ENCODE results near the gene ALDH1A1.

ALDH1A1 gene

DNA sequence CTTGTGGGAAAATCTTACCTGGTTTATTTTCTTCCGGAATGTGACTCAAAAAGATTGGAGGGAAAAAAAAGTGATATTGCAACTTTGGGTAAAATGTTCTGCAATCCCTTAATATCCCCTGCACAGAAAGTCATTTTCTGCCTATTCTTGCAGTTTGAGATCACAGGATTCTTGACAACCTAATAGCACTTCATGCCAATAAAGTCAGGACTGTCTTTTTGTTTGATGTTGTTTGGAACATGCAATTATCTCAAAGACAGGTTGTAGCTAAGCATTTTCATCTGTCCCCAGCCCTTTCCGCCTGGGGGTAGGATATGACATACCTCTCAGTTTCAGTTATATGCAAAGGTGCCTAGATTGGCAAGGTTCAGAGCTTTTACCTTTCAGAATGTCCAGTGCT is 63.9 kb downstream of the ALDH1A1 start:
- H3K27me3 ChIP-seq (ENCODE audit: low read depth, low read length) = no peaks in the 10 kb centered on the region
- no peak overlapping the region for H3K4me3 ChIP-seq (ENCODE audit: low read depth in 1 of 2, low read length in 2 of 2)
- no peaks in the 10 kb centered on the region for H3K9me3 ChIP-seq (ENCODE audit: control insufficient read depth in 1 of 2, low read length in 2 of 2)
- peaks cover 0 to 4% of the 10 kb centered on the region in 2 donors for H3K4me1 ChIP-seq (ENCODE audit: control insufficient read depth in 1 of 2, insufficient read depth in 2 of 2, low read length in 2 of 2)
- H3K27ac ChIP-seq (ENCODE audit: low read length) = no peak overlapping the region
- H3K36me3 ChIP-seq (ENCODE audit: control insufficient read depth in 1 of 2, insufficient read depth in 2 of 2, low read length in 2 of 2) = no peaks in the 10 kb centered on the region

DNA sequence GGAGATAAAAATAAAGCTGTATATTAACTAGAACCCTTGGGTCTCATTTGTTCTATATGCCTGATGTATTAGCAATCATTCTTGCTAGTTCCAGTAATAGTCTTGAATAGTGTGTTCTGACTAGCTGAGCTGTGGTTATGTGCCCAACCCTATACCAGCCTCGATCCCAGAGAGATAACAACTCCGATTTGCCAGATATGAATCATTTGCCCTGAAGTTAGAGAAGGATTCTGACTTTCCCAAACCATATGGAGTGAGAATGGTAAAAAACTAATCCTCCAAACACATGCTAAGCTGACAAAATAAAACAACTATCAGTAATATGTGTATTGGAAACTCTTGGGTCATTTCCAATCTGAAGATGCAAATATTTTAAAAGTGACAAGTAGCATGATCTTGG is 64.8 kb downstream of the ALDH1A1 start:
- Histone ChIP-seq H3K9me3 (ENCODE audit: control insufficient read depth in 1 of 2, low read length in 2 of 2) (no peaks in the 10 kb centered on the region), H3K27me3 (ENCODE audit: low read depth, low read length) (no peaks in the 10 kb centered on the region), H3K4me3 (ENCODE audit: low read depth in 1 of 2, low read length in 2 of 2) (no peak overlapping the region), H3K36me3 (ENCODE audit: control insufficient read depth in 1 of 2, insufficient read depth in 2 of 2, low read length in 2 of 2) (no peaks in the 10 kb centered on the region), H3K4me1 (ENCODE audit: control insufficient read depth in 1 of 2, insufficient read depth in 2 of 2, low read length in 2 of 2) (peaks cover 0 to 4% of the 10 kb centered on the region in 2 donors), H3K27ac (ENCODE audit: low read length) (no peak overlapping the region)

DNA sequence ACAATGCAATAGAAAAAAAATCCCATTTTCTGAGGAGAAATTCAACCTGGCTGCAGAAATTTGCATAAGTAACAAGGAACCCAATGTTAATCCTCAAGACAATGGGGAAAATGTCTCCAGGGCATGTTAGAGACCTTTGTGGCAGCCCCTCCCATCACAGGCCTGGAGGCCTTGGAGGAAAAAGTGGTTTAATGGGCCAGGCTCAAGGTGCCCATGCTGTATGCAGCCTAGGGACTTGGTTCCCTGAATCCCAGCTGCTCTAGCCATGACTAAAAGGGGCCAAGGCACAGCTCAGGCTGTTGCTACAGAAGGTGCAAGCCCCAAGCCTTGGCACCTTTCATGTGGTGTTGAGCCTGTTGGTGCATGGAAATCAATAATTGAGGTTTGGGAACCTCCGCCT is 66.5 kb downstream of the ALDH1A1 start:
- no peak overlapping the region for H3K4me3 ChIP-seq (ENCODE audit: low read depth in 1 of 2, low read length in 2 of 2)
- no peaks in the 10 kb centered on the region for H3K27me3 ChIP-seq (ENCODE audit: low read depth, low read length)
- peaks cover 0 to 11% of the 10 kb centered on the region in 2 donors for H3K4me1 ChIP-seq (ENCODE audit: control insufficient read depth in 1 of 2, insufficient read depth in 2 of 2, low read length in 2 of 2)
- H3K36me3 ChIP-seq (ENCODE audit: control insufficient read depth in 1 of 2, insufficient read depth in 2 of 2, low read length in 2 of 2) = no peaks in the 10 kb centered on the region
- no peaks in the 10 kb centered on the region for H3K9me3 ChIP-seq (ENCODE audit: control insufficient read depth in 1 of 2, low read length in 2 of 2)
- H3K27ac ChIP-seq (ENCODE audit: low read length) = no peak overlapping the region

DNA sequence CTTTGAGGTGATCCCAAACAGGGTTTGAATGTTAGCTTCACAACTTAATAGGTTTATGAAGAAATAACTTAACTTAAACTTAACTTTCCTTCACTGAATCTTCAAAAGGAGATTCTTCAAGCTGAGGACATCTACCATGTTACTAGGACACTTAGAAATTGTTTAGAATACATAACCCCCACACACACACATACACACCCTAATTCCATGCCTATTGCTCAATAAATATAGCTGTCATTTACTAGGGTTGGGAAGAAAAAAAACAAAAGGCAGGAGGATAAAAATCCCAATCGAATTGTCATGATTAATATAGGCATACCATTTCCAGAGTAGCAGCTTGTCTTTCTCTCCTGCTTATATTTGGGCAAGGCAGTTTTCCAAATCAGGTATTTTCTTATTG is 68.3 kb downstream of the ALDH1A1 start:
- Histone ChIP-seq H3K4me3 (ENCODE audit: low read depth in 1 of 2, low read length in 2 of 2) (no peak overlapping the region), H3K4me1 (ENCODE audit: control insufficient read depth in 1 of 2, insufficient read depth in 2 of 2, low read length in 2 of 2) (peaks cover 0 to 7% of the 10 kb centered on the region in 2 donors), H3K9me3 (ENCODE audit: control insufficient read depth in 1 of 2, low read length in 2 of 2) (no peaks in the 10 kb centered on the region), H3K27ac (ENCODE audit: low read length) (no peak overlapping the region), H3K27me3 (ENCODE audit: low read depth, low read length) (no peaks in the 10 kb centered on the region), H3K36me3 (ENCODE audit: control insufficient read depth in 1 of 2, insufficient read depth in 2 of 2, low read length in 2 of 2) (no peaks in the 10 kb centered on the region)

DNA sequence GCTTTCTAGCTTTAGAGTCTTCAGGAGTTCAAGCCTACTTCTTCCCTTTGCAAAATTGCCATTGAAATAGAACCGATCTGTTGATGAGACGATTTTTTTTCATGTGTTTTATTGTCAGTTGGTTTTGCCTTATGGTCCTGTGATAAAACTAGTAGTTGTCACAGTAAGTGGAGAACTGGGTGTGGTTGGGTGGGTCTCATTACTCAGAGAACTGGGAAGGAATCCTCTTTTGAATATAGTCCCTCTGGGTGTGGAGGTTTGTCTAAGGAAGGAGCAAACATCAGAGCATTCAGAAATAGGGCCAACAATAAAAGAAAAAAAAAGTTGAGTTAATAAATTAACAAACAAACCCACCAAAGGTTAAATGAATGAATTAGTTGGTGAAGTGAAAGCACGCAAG is 69.0 kb downstream of the ALDH1A1 start:
- Histone ChIP-seq H3K27ac (ENCODE audit: low read length) (no peak overlapping the region), H3K4me1 (ENCODE audit: control insufficient read depth in 1 of 2, insufficient read depth in 2 of 2, low read length in 2 of 2) (peaks cover 0 to 7% of the 10 kb centered on the region in 2 donors), H3K27me3 (ENCODE audit: low read depth, low read length) (no peaks in the 10 kb centered on the region), H3K36me3 (ENCODE audit: control insufficient read depth in 1 of 2, insufficient read depth in 2 of 2, low read length in 2 of 2) (no peaks in the 10 kb centered on the region), H3K9me3 (ENCODE audit: control insufficient read depth in 1 of 2, low read length in 2 of 2) (no peaks in the 10 kb centered on the region), H3K4me3 (ENCODE audit: low read depth in 1 of 2, low read length in 2 of 2) (no peak overlapping the region)

DNA sequence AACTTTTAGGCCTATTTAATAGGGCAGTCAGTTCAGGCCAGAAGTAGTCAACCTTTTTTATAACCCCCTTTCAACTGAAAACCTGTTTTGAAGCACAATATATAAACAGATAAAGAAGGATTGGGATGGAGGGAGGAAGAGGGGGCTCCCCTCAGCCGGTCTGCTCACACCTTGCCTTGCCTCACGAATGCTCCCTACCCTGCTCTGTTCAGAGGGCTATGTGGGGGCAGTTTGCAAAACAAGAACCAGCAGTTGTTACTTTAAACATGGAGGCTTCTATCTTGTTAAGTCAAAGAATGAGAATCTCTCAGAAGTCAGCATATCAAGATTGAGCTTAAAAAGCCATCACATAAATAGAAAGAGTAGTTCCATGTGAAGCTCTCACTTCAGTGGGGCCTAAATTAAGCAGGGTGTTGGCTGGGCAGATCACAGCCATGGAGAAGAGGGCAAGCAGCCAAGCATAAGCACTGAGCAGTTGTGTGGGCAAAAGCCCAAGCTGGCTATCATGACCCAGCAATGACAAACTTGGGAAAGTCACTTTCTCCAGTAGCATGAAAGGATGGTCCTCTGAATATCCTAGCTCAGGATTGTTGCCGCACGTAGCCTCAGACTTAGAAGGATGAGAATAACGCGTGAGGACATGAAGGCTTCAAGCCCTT is 70.6 kb downstream of the ALDH1A1 start:
- H3K4me1 ChIP-seq (ENCODE audit: control insufficient read depth in 1 of 2, insufficient read depth in 2 of 2, low read length in 2 of 2) = peaks cover 0 to 7% of the 10 kb centered on the region in 2 donors
- H3K4me3 ChIP-seq (ENCODE audit: low read depth in 1 of 2, low read length in 2 of 2) = no peak overlapping the region
- no peaks in the 10 kb centered on the region for H3K9me3 ChIP-seq (ENCODE audit: control insufficient read depth in 1 of 2, low read length in 2 of 2)
- no peaks in the 10 kb centered on the region for H3K36me3 ChIP-seq (ENCODE audit: control insufficient read depth in 1 of 2, insufficient read depth in 2 of 2, low read length in 2 of 2)
- no peak overlapping the region for H3K27ac ChIP-seq (ENCODE audit: low read length)
- H3K27me3 ChIP-seq (ENCODE audit: low read depth, low read length) = no peaks in the 10 kb centered on the region

DNA sequence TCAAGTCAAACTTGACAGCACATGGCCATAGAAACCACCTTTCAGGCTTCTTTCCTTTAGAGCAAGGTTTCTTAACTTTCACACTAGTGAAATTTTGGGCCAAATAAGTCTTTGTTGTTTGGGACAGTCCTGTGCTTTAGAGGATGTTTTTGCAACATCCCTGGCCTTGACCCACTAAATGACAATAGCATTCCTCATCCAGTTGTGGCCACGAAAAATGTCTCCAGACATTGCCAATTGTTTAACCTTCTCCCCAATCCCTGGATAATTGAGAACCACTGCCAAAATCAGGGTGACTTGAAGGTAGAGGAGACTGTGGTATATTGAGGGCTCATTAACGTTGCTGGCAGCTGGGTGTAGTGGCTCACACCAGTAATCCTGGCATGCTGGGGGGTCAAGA is 72.0 kb downstream of the ALDH1A1 start:
- Histone ChIP-seq H3K27ac (ENCODE audit: low read length) (no peak overlapping the region), H3K4me1 (ENCODE audit: control insufficient read depth in 1 of 2, insufficient read depth in 2 of 2, low read length in 2 of 2) (peaks cover 0 to 7% of the 10 kb centered on the region in 2 donors), H3K9me3 (ENCODE audit: control insufficient read depth in 1 of 2, low read length in 2 of 2) (no peaks in the 10 kb centered on the region), H3K4me3 (ENCODE audit: low read depth in 1 of 2, low read length in 2 of 2) (no peak overlapping the region), H3K36me3 (ENCODE audit: control insufficient read depth in 1 of 2, insufficient read depth in 2 of 2, low read length in 2 of 2) (no peaks in the 10 kb centered on the region), H3K27me3 (ENCODE audit: low read depth, low read length) (no peaks in the 10 kb centered on the region)

DNA sequence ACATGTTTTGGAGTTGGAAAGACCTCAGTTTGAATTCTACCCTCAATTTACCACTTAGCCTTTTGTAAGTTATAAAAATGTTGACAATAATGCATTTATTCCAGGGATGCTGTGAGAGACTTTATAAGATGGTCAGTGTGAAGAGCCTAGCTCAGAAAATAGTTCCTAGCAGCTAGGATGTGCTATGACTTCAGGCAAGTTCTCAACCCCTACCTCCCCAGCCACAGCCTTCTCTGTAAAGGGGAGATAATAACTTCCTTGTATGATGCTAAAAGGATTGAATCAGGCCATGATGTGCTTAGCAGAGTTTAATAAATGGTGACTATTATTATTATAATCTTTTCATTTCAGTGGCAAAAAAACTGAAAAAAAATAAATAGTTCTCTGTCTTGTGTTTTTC is 77.6 kb downstream of the ALDH1A1 start:
- Histone ChIP-seq H3K36me3 (ENCODE audit: control insufficient read depth in 1 of 2, insufficient read depth in 2 of 2, low read length in 2 of 2) (no peaks in the 10 kb centered on the region), H3K27me3 (ENCODE audit: low read depth, low read length) (no peaks in the 10 kb centered on the region), H3K9me3 (ENCODE audit: control insufficient read depth in 1 of 2, low read length in 2 of 2) (no peaks in the 10 kb centered on the region), H3K4me3 (ENCODE audit: low read depth in 1 of 2, low read length in 2 of 2) (no peak overlapping the region), H3K27ac (ENCODE audit: low read length) (no peak overlapping the region), H3K4me1 (ENCODE audit: control insufficient read depth in 1 of 2, insufficient read depth in 2 of 2, low read length in 2 of 2) (peaks cover 0 to 25% of the 10 kb centered on the region in 2 donors)

DNA sequence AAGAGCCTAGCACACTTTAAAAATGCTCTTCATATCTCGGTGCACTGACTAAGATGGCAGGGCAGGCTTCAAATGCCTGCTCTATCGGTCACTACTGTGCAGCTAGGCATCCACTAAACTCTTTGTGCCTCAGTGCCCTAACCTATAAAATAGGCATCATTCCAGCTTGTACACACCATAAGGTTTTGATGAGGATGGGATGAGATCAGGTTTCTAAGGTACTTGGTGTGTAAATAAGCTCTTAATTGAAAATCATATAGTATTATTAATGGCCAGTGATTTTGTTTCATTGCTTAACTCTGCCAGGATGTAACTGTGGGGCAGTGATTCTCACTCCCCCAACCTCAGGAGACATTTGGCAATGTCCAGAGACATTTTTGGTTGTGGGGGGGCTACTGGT is 78.5 kb downstream of the ALDH1A1 start:
- no peak overlapping the region for H3K4me3 ChIP-seq (ENCODE audit: low read depth in 1 of 2, low read length in 2 of 2)
- peaks cover 0 to 25% of the 10 kb centered on the region in 2 donors for H3K4me1 ChIP-seq (ENCODE audit: control insufficient read depth in 1 of 2, insufficient read depth in 2 of 2, low read length in 2 of 2)
- no peak overlapping the region for H3K27ac ChIP-seq (ENCODE audit: low read length)

DNA sequence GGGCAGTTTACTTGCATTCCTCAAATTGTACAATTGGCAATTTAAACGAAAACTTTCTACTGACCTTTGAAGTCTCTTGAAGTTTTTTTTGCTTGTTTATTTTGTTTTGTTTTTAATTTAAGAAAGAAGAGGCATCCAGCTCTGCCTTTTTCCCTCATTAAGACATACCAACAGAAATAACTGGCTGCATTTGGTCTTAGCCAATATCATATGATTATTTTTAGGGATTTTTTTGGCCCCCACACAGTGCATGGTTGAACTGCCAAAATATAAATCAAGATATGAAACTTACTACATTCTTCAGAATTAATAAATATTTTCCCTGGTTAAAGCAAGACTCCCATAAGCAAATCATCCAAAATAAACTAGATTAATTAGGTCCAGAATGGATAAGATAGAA is 79.4 kb downstream of the ALDH1A1 start:
- H3K4me3 ChIP-seq (ENCODE audit: low read depth in 1 of 2, low read length in 2 of 2) = no peak overlapping the region
- H3K27ac ChIP-seq (ENCODE audit: low read length) = no peak overlapping the region
- H3K36me3 ChIP-seq (ENCODE audit: control insufficient read depth in 1 of 2, insufficient read depth in 2 of 2, low read length in 2 of 2) = no peaks in the 10 kb centered on the region
- H3K27me3 ChIP-seq (ENCODE audit: low read depth, low read length) = no peaks in the 10 kb centered on the region
- peaks cover 0 to 25% of the 10 kb centered on the region in 2 donors for H3K4me1 ChIP-seq (ENCODE audit: control insufficient read depth in 1 of 2, insufficient read depth in 2 of 2, low read length in 2 of 2)
- H3K9me3 ChIP-seq (ENCODE audit: control insufficient read depth in 1 of 2, low read length in 2 of 2) = no peaks in the 10 kb centered on the region

More for the DNA sequence above, 78.5 kb downstream of the ALDH1A1 start:
- Histone ChIP-seq H3K9me3 (ENCODE audit: control insufficient read depth in 1 of 2, low read length in 2 of 2) (no peaks in the 10 kb centered on the region), H3K36me3 (ENCODE audit: control insufficient read depth in 1 of 2, insufficient read depth in 2 of 2, low read length in 2 of 2) (no peaks in the 10 kb centered on the region), H3K27me3 (ENCODE audit: low read depth, low read length) (no peaks in the 10 kb centered on the region)

DNA sequence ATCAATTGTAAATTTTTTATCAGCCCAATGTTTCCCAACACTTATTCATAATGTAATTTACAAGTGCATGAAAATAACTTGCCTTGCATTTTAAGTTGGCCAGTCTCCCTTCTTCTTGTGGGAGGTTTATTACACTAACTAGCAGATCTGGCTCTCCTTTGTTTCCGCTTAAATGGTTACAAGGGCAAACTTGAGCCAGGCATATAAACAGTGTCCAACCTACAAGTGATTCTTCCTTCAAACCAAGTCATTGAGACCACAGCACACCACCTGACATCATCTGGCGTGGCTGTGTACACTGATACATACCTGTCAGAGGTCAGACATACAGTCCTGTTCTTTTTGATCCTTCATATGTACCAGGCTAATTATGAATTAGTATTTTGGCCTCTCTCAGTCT is 80.1 kb downstream of the ALDH1A1 start:
- Histone ChIP-seq H3K9me3 (ENCODE audit: control insufficient read depth in 1 of 2, low read length in 2 of 2) (no peaks in the 10 kb centered on the region), H3K36me3 (ENCODE audit: control insufficient read depth in 1 of 2, insufficient read depth in 2 of 2, low read length in 2 of 2) (no peaks in the 10 kb centered on the region), H3K27ac (ENCODE audit: low read length) (no peak overlapping the region), H3K4me3 (ENCODE audit: low read depth in 1 of 2, low read length in 2 of 2) (no peak overlapping the region), H3K27me3 (ENCODE audit: low read depth, low read length) (no peaks in the 10 kb centered on the region), H3K4me1 (ENCODE audit: control insufficient read depth in 1 of 2, insufficient read depth in 2 of 2, low read length in 2 of 2) (peaks cover 0 to 25% of the 10 kb centered on the region in 2 donors)

DNA sequence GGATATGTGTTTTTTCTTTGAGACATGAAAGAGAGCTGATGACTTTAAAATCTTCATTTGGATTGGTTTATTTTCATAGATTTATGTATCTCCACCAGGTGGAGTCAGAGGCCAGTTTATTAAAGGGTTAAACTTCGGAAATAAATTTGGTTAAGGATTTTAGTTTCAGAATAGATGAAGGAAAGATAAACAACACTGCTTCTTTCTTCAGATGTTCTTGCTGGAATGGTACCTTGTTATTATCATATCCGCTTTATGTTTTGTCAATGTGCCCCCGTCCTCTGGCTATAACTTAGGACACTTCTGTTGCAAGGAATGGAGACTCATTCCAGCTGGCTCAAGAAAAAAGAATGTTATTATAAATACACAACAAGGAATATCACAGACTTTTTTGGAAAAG is 81.2 kb downstream of the ALDH1A1 start:
- H3K36me3 ChIP-seq (ENCODE audit: control insufficient read depth in 1 of 2, insufficient read depth in 2 of 2, low read length in 2 of 2) = no peaks in the 10 kb centered on the region
- H3K4me1 ChIP-seq (ENCODE audit: control insufficient read depth in 1 of 2, insufficient read depth in 2 of 2, low read length in 2 of 2) = peaks cover 0 to 25% of the 10 kb centered on the region in 2 donors
- H3K4me3 ChIP-seq (ENCODE audit: low read depth in 1 of 2, low read length in 2 of 2) = peak overlapping the region in 1 of 2 donors; percentile 21
- H3K27me3 ChIP-seq (ENCODE audit: low read depth, low read length) = no peaks in the 10 kb centered on the region
- no peak overlapping the region for H3K27ac ChIP-seq (ENCODE audit: low read length)
- H3K9me3 ChIP-seq (ENCODE audit: control insufficient read depth in 1 of 2, low read length in 2 of 2) = no peaks in the 10 kb centered on the region
